SK-N-DZ (cell line): ENCODE results near the gene ZNF280A.
A peak's percentile ranks its signal among the peaks of the same experiment; 100 is the strongest.
"Not testable (repeated sequence)": the region's sequence is repeated elsewhere in the genome, so short reads cannot be mapped to it uniquely, and the experiment has no call there.

Source experiments
- DNase-seq: peaks from one replicate; pipeline ENCODE4 v3.0.0-alpha.2; 2015; ENCODE audit warnings: low spot score

The ZNF280A gene

GRCh38 chr22:22514431-22514830, 5.6 kb downstream of the ZNF280A start:
- DNase-seq, result peak; percentile 13

- no peak for DNase-seq
These were observed 6.5 kb downstream of the ZNF280A start for GRCh38 chr22:22513619-22514018.

- no peak for DNase-seq
These were observed 7.1 kb downstream of the ZNF280A start for GRCh38 chr22:22512951-22513350.

- DNase-seq, result not testable (repeated sequence)
These were observed 9.2 kb downstream of the ZNF280A start for GRCh38 chr22:22510833-22511232.

GRCh38 chr22:22509912-22510311, 10.2 kb downstream of the ZNF280A start:
- not testable (repeated sequence) for DNase-seq

- DNase-seq, result peak; percentile 89
These were observed 11.5 kb downstream of the ZNF280A start, which contains the start of gene ZNF280B for GRCh38 chr22:22508274-22509176. Gene ZNF280B, minus strand, starts transcription at chr22:22508742. Its CDS starts 19,344 bp downstream, at chr22:22489398.

- peak; percentile 14 for DNase-seq
These were observed 12.3 kb downstream of the ZNF280A start for GRCh38 chr22:22507743-22508273.

GRCh38 chr22:22506736-22507135, 13.3 kb downstream of the ZNF280A start:
- no peak for DNase-seq

GRCh38 chr22:22498267-22498666, 21.8 kb downstream of the ZNF280A start:
- no peak for DNase-seq

GRCh38 chr22:22491589-22491988, 28.5 kb downstream of the ZNF280A start:
- DNase-seq, result not testable (repeated sequence)

GRCh38 chr22:22488736-22489135, 31.3 kb downstream of the ZNF280A start:
- DNase-seq, result no peak

- DNase-seq, result no peak
These were observed 32.0 kb downstream of the ZNF280A start for GRCh38 chr22:22487869-22488597.

- no peak for DNase-seq
These were observed 33.0 kb downstream of the ZNF280A start for GRCh38 chr22:22487059-22487458.

- DNase-seq, result no peak
These were observed 33.8 kb downstream of the ZNF280A start for GRCh38 chr22:22486132-22486899.

GRCh38 chr22:22485524-22485923, 34.5 kb downstream of the ZNF280A start:
- no peak for DNase-seq

- no peak for DNase-seq
These were observed 36.0 kb downstream of the ZNF280A start for GRCh38 chr22:22484023-22484422.

GRCh38 chr22:22480940-22481339, 39.1 kb downstream of the ZNF280A start:
- DNase-seq, result no peak

GRCh38 chr22:22479999-22480532, 40.0 kb downstream of the ZNF280A start:
- no peak for DNase-seq

GRCh38 chr22:22479116-22479515, 41.0 kb downstream of the ZNF280A start:
- no peak for DNase-seq

- no peak for DNase-seq
These were observed 41.6 kb downstream of the ZNF280A start for GRCh38 chr22:22478470-22478869.

- DNase-seq, result no peak
These were observed 45.3 kb downstream of the ZNF280A start for GRCh38 chr22:22474733-22475132.
